NCI-H146 (cell line): ENCODE data around the gene NPAS1.

Experiments used
- DNase-seq: peaks from one replicate; lab custom pipeline; 2025; lab: John Stamatoyannopoulos, UW

Gene NPAS1

DNA sequence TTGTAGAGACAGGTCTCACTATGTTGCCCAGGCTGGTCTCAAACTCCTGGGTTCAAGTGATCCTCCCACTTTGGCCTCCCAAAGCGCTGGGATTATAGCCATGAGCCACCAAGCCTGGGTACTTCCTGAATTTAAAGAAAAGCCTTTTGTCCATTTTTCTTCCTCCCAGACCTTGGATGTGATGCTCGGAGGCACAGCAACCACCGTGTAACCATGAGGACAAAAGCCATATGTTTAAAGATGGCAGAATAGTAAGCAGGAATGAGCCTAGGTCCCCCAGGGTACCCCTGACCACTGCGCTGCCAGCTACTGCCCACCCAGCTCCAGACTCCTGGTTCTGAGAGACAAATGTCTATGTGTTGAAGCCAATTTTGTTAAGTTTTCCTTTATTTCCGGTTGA lies 62.9 kb downstream of the NPAS1 start:
- DNase-seq, result no peak

DNA sequence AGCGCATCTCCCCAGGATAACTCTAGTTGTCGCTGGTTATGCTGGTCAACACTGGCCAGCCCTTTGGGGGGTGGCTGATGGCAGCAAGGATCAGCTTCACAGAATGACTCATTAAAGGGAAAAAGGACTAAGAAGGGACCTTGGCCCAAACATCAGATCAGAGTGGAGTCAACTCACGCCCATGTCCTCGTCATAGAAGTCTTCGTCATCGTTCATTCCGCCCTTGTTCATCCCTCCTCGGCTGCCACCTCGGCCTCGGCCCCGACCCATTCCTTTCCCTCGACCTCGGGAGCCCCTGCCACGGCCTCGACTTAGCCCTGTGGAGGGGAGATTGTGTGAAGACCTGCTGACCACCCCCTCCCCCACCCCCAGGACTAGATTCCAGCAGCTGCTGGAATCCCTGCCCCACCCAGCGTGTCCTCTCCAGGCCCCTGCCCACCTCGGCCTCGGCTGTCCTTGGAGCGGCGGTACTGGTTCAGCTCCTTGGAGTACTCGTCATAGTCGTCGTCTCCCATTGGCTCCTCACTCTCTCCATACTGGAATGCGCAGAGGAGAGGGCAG lies 65.3 kb downstream of the NPAS1 start:
- DNase-seq, result no peak

DNA sequence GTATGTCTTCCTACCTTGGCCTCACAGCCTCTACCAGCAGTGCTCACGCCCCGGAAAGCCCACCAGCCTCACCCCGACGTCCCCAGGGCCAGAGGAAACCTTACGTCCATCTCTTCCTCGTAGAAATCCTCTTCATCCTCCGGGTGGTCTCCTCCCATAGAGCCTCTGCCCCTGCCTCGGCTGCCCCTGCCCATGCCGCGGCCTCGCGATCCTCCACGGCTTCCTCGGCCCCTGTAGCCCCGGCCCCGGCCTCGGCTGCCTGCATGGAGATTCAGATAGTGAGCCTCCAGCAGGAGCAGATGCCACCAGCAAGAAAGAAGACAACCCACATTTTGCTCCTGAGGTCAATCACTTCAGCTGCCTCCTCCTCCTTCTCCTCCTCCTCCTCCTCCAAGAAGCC lies 66.6 kb downstream of the NPAS1 start:
- no peak for DNase-seq

DNA sequence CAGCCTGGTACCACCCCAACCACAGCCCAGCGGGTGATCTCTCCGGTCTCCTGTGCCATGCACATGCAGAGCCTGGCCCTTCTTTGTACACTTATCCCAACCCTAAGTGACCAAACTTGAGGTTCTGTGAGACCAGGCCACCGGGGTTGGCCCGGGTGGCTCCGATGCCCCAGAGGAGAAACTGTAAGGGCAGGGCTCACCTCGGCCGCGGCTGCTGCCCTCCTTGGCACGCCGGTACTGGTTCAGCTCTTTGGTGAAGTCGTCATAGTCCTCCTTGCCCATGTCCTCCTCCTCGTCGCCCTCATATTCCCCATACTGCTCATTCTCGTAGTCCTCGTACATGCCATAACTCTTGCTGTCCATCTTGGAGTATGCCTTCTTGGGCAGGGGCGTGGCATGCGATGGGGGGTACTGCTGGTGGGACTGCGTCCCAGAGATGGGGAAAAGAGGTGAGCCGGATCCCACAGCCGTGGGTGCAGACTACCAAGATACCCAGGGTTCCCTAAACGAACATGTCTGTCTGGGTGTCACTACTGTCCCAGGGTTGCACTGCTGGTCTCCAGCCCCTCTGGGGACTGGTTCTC lies 70.2 kb downstream of the NPAS1 start:
- no peak for DNase-seq

DNA sequence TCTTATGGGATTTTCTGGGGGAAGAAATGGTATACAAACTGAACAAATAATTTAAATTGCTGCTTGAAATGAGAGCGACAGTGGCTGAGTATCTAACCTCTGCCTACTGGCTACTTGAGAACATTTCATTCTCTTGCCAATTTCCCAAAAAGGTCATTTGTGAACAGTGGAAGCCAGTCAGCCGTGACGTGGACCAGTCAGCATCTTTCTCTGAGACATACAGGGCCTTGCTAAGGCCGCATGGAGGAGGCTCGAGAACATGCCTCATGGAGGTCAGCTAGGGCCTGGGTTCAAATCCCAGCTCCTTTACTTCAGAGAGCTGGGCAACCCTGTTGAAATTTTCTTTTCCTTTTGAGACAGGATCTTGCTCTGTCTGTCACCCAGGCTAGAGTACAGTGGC lies 73.6 kb downstream of the NPAS1 start:
- no peak for DNase-seq

DNA sequence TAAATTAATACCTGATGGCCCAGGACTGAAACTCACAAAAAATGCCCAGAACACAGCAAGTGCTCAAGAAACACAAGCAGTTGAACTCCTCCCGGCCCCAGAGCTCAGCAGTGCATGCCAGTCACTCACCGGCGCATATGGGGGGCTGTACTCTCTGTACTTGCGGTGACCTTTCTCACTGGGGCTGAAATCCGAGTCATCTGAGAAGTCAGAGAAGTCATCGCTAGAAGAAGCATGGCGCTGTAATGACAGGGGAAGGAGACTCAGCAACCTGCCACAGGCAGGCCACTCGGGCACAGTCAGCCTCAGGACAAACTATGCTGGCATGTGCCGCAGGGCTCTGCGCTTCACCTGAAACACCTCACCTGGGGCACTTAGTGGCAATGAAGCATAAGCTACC lies 74.2 kb downstream of the NPAS1 start:
- DNase-seq, result no peak

DNA sequence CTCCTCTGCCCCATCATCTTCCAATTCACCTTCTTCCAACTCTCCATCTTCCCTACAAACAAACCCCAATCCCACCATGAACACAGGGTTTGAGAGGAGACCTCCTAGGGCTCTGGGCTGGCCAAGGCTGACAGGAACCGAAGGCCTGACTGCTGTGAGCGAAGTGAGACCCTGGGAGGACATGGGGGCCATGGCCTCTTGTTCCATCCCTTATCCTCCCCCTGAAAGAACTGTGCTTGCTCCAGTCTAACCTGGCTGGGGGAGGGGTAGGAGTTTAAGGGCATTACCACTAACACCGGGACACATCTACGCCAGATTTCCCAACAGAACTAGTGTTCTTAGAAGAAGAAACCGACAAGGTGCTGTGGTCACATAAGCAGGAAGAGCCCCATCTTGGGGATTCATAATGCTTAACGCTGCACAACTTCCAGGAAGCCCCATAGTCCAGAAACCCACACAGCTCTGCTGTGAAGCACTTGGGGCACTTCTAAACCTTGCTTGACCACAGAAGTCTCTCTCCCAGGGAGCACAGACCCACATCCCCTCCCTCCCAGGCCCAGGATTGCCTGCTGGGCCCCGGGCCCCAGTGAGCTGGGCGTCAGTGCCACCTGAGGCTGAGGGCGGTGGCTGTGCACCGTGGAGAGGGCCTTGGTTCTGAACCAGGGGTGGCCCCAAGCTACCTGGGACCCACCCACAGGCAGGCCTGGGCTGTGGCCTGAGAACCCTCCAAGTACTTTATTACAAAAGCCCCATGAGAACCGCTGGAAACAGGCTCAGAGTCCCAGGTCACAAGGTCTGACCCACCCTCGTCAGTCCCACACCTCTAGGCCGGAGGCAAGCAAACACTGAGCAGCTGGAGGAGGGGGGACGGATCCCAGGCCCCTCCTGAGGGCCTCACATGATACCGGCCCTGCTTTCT lies 75.2 kb downstream of the NPAS1 start:
- DNase-seq, result no peak
